Small intestine (tissue), 7 donors: ENCODE results near the gene PIK3R5. TPM values are rescaled to one million over a fixed set of nuclear protein-coding genes. Genes with fewer than 3 reads are reported as not detected.

Experiments used
- DNase-seq, 2 donors: peaks; one replicate each; pipeline versions ENCODE4 v3.0.0 to v3.0.0-alpha.2; 2013
- FAIRE-seq: peaks from 2 replicates; lab custom pipeline; 2012; peaks lifted over from hg19 to GRCh38; lab: Jason Lieb, UNC
- H3K27ac ChIP-seq, 3 donors: one replicate each; pipeline ENCODE4 v1.5.1; 2013; ENCODE audit warnings: low read length in 2 of 3, mild to moderate bottlenecking in 2 of 3, control low read depth in 1 of 3, inconsistent platforms in 1 of 3, low read depth in 1 of 3, moderate library complexity in 1 of 3
- H3K27me3 ChIP-seq, 3 donors: one replicate each; pipeline ENCODE4 v1.6.1; 2013; ENCODE audit warnings: low read length in 3 of 3, inconsistent platforms in 1 of 3; ENCODE audit not compliant: control insufficient read depth in 3 of 3, insufficient read depth in 3 of 3
- H3K36me3 ChIP-seq, 3 donors: one replicate each; pipeline ENCODE4 v1.6.1; 2013; ENCODE audit warnings: low read length in 3 of 3, inconsistent platforms in 1 of 3, low read depth in 1 of 3, mild to moderate bottlenecking in 1 of 3, moderate library complexity in 1 of 3; ENCODE audit not compliant: control insufficient read depth in 3 of 3, insufficient read depth in 2 of 3
- H3K4me1 ChIP-seq, 3 donors: one replicate each; pipeline ENCODE4 v1.6.1; 2013; ENCODE audit warnings: low read length in 2 of 3, inconsistent platforms in 1 of 3, low read depth in 1 of 3, mild to moderate bottlenecking in 1 of 3, moderate library complexity in 1 of 3; ENCODE audit not compliant: control insufficient read depth in 3 of 3, insufficient read depth in 2 of 3
- H3K4me3 ChIP-seq, 3 donors: one replicate each; pipeline ENCODE4 v1.5.1; 2013; ENCODE audit warnings: low read length in 3 of 3, control low read depth in 1 of 3, inconsistent platforms in 1 of 3, low read depth in 1 of 3, mild to moderate bottlenecking in 1 of 3, moderate library complexity in 1 of 3
- H3K9me3 ChIP-seq, 2 donors: one replicate each; pipeline ENCODE4 v1.6.1; 2013; ENCODE audit warnings: low read depth in 1 of 2, low read length in 1 of 2; ENCODE audit not compliant: control insufficient read depth in 2 of 2, insufficient read depth in 1 of 2
- WGBS, 3 donors: extraction: QIAGEN DNeasy Blood & Tissue Kit; methylation state at CpG; one replicate each; pipeline ENCODE4 v1.1.7; 2013; 5-methylcytosine and 5-hydroxymethylcytosine counted together
- polyA plus RNA-seq, 4 donors: library from polyadenylated mRNA; stranded (reverse) in 3 of 4; unstranded in 1 of 4; fragments of 200-250 nt in 3 of 4; fragments of 120-200 nt in 1 of 4; gene quantifications; one replicate each; pipeline versions ENCODE4 v1.2.1 to v1.2.3, GENCODE V29; 2013
- donor health status: healthy with polysubstance abuse.
- donor health status: control.
- donor health status: control.
- donor health status: Bipolar disorder and iron deficiency.
- donor health status: healthy.

Gene PIK3R5
- polyA plus RNA-seq, 4 donors, result 1.3 to 4.6 (median 3.0) TPM

DNA sequence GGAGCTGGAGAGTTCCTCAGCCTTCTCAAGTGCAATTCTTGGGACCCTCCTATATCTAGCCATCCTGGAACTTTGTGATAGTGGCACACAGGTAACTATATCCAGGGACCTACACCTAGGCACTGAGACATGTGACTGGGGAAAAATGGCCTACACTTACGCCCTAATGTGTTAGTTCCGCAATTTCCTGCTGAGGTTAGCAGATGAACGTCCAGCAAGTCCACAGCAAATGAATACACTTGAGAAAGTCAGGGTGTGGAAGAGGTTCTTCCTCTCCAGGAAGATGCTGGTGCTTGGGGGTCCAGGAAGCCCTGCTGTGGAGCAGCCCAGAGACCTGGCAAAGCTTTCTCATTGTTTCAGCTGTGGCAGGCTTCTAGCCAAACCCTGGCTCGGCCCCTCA, 20.8 kb downstream of the PIK3R5 start:
- no peak for DNase-seq
- Histone ChIP-seq H3K4me1 (peaks cover 0 to 2% (median 0%) of the 10 kb centered on the region in 3 donors), H3K27me3 (peaks cover 0 to 7% (median 0%) of the 10 kb centered on the region in 3 donors)

DNA sequence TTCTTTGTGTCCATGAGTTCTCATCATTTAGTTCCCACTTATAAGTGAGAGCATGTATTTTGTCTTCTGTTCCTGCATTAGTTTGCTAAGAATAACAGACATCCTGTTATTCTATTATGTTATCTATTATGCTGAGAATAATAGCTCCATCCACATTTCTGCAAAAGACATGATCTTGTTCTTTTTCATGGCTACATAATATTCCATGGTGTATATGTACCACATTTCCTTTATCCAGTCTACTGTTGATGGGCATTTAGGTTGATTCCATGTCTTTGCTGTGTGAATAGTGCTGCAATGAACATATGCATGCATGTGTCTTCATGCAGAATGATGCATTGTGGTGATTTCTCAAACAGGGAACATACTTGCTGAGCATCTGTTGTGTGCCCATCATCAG, 21.4 kb downstream of the PIK3R5 start:
- Histone ChIP-seq H3K27ac (no peak overlapping the region), H3K4me1 (peaks cover 0 to 2% (median 0%) of the 10 kb centered on the region in 3 donors), H3K9me3 (no peaks in the 10 kb centered on the region), H3K4me3 (no peak overlapping the region), H3K36me3 (no peaks in the 10 kb centered on the region), H3K27me3 (peaks cover 0 to 7% (median 0%) of the 10 kb centered on the region in 3 donors)
- FAIRE-seq (no peak), DNase-seq (no peak)

More for the DNA sequence above, 20.8 kb downstream of the PIK3R5 start:
- no peak for FAIRE-seq
- 77 to 88% (median 79%) methylated on average over 4 of the region's 4 CpGs for WGBS, 3 donors
- H3K27ac ChIP-seq, result no peak overlapping the region
- H3K9me3 ChIP-seq, result no peaks in the 10 kb centered on the region
- H3K36me3 ChIP-seq, result no peaks in the 10 kb centered on the region
- no peak overlapping the region for H3K4me3 ChIP-seq

DNA sequence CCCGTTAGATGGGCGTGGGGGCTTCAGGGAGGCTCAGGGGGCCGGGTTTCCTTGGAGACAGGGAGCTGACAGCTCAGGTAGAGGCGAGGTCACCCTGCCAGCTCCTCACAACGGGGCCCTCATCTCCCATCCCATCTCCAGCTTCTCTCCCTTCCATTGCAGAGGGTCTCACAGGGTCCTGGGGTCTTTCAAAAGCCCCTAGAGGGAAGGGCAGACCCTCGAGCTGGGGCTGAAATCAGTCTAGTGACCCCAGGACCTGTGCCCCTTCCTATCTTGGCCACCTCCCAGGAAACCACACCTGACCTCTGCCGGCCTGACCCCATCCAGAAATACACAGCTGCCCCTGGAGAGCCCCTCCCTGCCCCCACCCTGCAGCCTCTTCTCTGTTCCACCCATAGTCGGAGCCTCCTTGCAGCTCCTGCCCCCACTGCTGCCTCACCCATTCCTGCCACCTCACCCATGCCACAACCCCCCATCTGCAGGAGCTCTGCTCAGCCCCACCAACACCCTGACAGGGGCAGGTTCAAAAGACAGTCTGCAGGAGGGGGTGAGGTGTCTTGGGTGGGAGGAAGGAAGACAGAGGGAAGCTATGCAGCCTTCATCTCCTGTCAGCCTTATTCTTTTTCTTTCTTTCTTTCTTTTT, 23.4 kb downstream of the PIK3R5 start:
- Histone ChIP-seq H3K9me3 (no peaks in the 10 kb centered on the region), H3K27ac (peak overlapping the region in 1 of 3 donors; percentile 40), H3K36me3 (no peaks in the 10 kb centered on the region), H3K4me3 (no peak overlapping the region), H3K27me3 (peaks cover 0 to 7% (median 0%) of the 10 kb centered on the region in 3 donors), H3K4me1 (peaks cover 0 to 2% (median 0%) of the 10 kb centered on the region in 3 donors)
- WGBS, 3 donors, result 49 to 65% (median 51%) methylated on average over 8 of the region's 8 CpGs
- no peak for FAIRE-seq
- no peak for DNase-seq

DNA sequence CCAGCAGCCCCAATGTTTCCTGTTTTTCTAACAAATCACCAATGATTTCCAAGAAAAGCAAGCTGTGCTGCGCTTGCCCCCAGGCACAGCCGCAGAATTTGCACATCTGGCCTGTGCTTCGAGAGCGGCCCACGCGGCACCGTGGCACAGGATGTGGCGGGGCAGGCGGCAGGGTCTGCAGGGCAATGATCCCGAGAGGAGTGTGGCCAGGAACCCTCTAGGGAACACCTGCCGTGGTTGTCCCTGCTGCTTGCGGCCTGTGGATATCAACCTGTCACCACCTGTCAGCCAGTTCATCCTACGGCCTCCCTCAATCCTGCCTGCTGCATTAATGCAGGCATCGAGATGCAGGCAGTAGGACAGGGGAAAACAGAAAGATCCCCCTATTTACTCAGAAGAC, 24.0 kb downstream of the PIK3R5 start:
- Histone ChIP-seq H3K4me3 (no peak overlapping the region), H3K36me3 (no peaks in the 10 kb centered on the region), H3K27me3 (peaks cover 0 to 7% (median 0%) of the 10 kb centered on the region in 3 donors), H3K4me1 (peaks cover 0 to 2% (median 0%) of the 10 kb centered on the region in 3 donors), H3K27ac (peak overlapping the region in 1 of 3 donors; percentile 40), H3K9me3 (no peaks in the 10 kb centered on the region)
- WGBS, 3 donors, result 62 to 81% (median 64%) methylated on average over 14 of the region's 14 CpGs
- peak in 1 of 2 donors; percentile 42 for DNase-seq
- FAIRE-seq, result no peak

DNA sequence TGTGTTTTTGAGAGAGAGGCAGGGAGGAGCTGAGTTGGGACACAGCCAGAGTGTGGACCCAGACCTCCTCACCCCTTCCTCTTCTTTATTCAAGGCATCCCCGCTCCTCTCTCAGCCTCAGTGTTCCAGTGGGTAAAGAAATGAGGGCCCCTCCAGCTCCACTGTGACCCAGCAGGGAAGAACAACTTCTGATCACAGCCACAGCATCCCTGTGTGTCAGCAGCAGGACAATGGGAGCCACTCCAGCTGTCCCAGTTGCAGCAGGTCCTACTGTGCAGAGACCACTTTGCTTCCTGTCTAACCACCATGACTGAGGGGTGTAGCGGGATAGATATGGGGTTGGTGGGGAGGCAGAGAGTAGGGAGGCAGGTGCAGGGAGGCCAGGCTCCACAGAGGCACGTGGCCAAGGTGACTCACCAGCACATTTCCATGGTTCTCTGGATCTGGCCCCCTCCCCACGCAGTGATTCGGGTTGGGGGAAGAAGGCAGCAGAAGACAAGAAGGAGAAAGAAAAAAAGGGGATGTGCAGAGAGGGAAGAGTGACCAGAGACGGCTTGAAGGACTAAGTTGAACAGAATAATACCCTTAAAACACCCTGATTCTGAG, 24.5 kb downstream of the PIK3R5 start:
- peak overlapping the region in 1 of 3 donors; percentile 56 for H3K27ac ChIP-seq
- H3K4me3 ChIP-seq, result no peak overlapping the region
- 54 to 65% (median 63%) methylated on average over 6 of the region's 6 CpGs for WGBS, 3 donors
- H3K9me3 ChIP-seq, result no peaks in the 10 kb centered on the region
- DNase-seq (no peak), FAIRE-seq (no peak)
- H3K4me1 ChIP-seq, result peaks cover 0 to 2% (median 0%) of the 10 kb centered on the region in 3 donors
- H3K27me3 ChIP-seq, result peaks cover 0 to 7% (median 0%) of the 10 kb centered on the region in 3 donors
- no peaks in the 10 kb centered on the region for H3K36me3 ChIP-seq

DNA sequence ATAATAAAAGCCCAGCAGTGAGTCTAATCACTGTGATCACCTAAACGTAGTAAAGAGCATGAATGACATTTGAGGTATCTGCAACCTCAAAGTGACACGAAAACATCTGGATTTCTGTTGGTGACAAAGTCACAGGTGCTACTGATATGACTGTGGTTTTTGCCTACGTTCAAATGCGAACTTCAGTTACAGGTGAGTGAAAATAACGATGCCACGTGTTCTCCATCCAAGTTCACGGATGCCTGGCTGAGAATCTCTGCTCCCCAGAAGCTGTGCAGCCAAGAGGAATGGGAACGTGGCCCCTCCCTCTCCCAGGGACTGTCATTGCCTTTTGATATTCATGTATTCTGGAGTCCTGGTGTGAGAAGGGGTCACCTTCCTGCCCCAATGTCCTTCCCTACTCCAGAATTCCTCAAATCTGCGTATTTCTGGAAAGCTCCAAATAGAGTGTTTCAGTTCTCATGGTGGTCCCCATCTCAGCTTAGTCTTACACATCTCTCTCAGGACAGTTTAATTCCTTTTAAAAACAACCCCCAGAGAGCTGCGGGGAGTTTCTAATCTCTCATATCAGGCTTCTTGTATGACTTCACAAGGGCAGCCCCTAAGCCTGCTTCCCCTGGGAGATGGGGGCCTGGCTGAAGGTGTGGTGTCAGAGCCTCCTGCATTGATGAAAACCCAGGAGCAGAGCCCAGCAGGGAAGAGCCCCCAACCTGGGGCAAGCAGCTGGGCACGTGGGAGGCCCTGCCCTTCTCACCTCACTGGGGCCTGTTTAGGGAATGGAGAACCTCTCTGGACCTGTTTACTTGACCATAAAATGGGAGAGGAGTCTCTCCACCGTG, 25.8 kb downstream of the PIK3R5 start:
- Histone ChIP-seq H3K27ac (peak overlapping the region in 1 of 3 donors; percentile 69), H3K9me3 (no peaks in the 10 kb centered on the region), H3K4me1 (peaks cover 0 to 2% (median 0%) of the 10 kb centered on the region in 3 donors), H3K36me3 (no peaks in the 10 kb centered on the region), H3K27me3 (peaks cover 0 to 7% (median 0%) of the 10 kb centered on the region in 3 donors), H3K4me3 (no peak overlapping the region)
- DNase-seq, result no peak
- WGBS, 3 donors, result 43 to 55% (median 49%) methylated on average over 12 of the region's 12 CpGs
- FAIRE-seq, result no peak

DNA sequence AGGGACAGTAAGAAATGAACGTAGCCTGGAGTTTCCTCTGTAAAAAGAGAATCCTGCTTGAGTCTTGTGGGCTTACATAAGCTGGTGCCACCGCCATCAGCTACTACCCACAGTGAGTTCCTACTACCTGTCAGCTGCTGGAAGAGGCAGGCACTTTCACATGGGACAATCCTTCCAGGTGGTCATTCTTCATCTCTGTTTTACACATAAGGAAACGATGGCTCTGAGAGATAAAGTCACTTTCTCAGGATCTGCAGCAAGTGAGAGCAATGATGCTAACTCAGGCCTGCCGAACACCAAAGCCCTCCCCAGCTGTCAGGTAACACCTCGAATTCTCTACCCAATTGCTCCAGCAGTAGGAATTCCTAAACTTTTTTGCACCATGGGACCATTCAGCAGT, 26.6 kb downstream of the PIK3R5 start:
- H3K4me3 ChIP-seq, result no peak overlapping the region
- FAIRE-seq (no peak), DNase-seq (no peak)
- no peaks in the 10 kb centered on the region for H3K9me3 ChIP-seq
- H3K27ac ChIP-seq, result no peak overlapping the region
- H3K27me3 ChIP-seq, result peaks cover 0 to 7% (median 0%) of the 10 kb centered on the region in 3 donors
- 72 to 76% (median 74%) methylated on average over 5 of the region's 5 CpGs for WGBS, 3 donors
- H3K36me3 ChIP-seq, result no peaks in the 10 kb centered on the region
- H3K4me1 ChIP-seq, result peaks cover 0 to 2% (median 0%) of the 10 kb centered on the region in 3 donors

DNA sequence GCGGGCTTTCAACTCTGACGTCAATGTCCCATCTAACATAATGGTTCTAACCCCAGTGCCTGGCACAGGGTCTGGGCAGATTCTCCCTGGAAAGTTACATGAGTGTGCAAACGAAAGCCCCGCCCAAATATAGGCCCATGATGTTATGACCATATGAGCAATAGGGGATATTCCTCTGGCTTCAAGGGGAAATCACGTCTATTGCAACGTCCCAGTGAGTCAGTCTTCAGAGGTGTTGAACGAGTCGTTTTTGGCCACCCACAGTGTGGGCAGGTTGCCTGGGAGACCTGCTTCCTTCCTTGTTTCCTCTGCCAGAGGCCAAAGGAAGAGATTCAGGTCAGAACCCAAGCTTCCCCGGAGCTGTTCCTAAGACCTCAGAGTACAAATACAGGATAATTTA, 30.3 kb downstream of the PIK3R5 start:
- no peak for DNase-seq
- peaks cover 0 to 2% (median 0%) of the 10 kb centered on the region in 3 donors for H3K4me1 ChIP-seq
- H3K27me3 ChIP-seq, result peaks cover 0 to 4% (median 0%) of the 10 kb centered on the region in 3 donors
- no peak overlapping the region for H3K4me3 ChIP-seq
- H3K9me3 ChIP-seq, result peaks cover 0 to 3% of the 10 kb centered on the region in 2 donors
- FAIRE-seq, result no peak
- no peak overlapping the region for H3K27ac ChIP-seq
- no peaks in the 10 kb centered on the region for H3K36me3 ChIP-seq
- 53 to 72% (median 54%) methylated on average over 9 of the region's 9 CpGs for WGBS, 3 donors
